GM21447 (cell line): ENCODE results near the gene MAP7D3.
"Not testable (repeated sequence)": the region's sequence is repeated elsewhere in the genome, so short reads cannot be mapped to it uniquely, and the experiment has no call there.

Source experiments
- ATAC-seq: cut with Tn5 transposase; IDR thresholded peaks from one replicate; pipeline ENCODE4 v1.9.1; 2021; ENCODE audit not compliant: unreplicated experiment

MAP7D3 gene

GRCh38 chrX:136251041-136251991 lies at the start of gene MAP7D3:
TSS of gene MAP7D3 (minus strand) at chrX:136251400. CDS start at chrX:136251358, 42 bp downstream.
- ATAC-seq = peak; percentile 85

GRCh38 chrX:136300721-136301120 lies 49.5 kb upstream of the MAP7D3 start, which contains the start of gene ADGRG4:
TSS of gene ADGRG4 (plus strand) at chrX:136300963. CDS start at chrX:136308778, 7,815 bp downstream.
- not testable (repeated sequence) for ATAC-seq

GRCh38 chrX:136295380-136295779 lies 44.2 kb upstream of the MAP7D3 start:
- ATAC-seq = no peak

GRCh38 chrX:136292656-136293055 lies 41.5 kb upstream of the MAP7D3 start:
- ATAC-seq = no peak

- ATAC-seq = no peak
Observed at GRCh38 chrX:136291824-136292223, 40.6 kb upstream of the MAP7D3 start.

GRCh38 chrX:136286375-136286774 lies 35.2 kb upstream of the MAP7D3 start:
- not testable (repeated sequence) for ATAC-seq

- no peak for ATAC-seq
Observed at GRCh38 chrX:136275553-136275952, 24.4 kb upstream of the MAP7D3 start.

- no peak for ATAC-seq
Observed at GRCh38 chrX:136273986-136274385, 22.8 kb upstream of the MAP7D3 start.

- no peak for ATAC-seq
Observed at GRCh38 chrX:136272325-136272724, 21.1 kb upstream of the MAP7D3 start.

GRCh38 chrX:136271300-136271699 lies 20.1 kb upstream of the MAP7D3 start:
- peak; percentile 75 for ATAC-seq

- ATAC-seq = no peak
Observed at GRCh38 chrX:136269921-136270320, 18.7 kb upstream of the MAP7D3 start.

GRCh38 chrX:136268051-136269048 lies 17.1 kb upstream of the MAP7D3 start:
- ATAC-seq = no peak

GRCh38 chrX:136266828-136267227 lies 15.6 kb upstream of the MAP7D3 start:
- ATAC-seq = no peak

GRCh38 chrX:136262812-136263315 lies 11.7 kb upstream of the MAP7D3 start:
- ATAC-seq = no peak

GRCh38 chrX:136262243-136262642 lies 11.0 kb upstream of the MAP7D3 start:
- ATAC-seq = no peak

GRCh38 chrX:136261321-136261720 lies 10.1 kb upstream of the MAP7D3 start:
- no peak for ATAC-seq

GRCh38 chrX:136260776-136261175 lies 9.6 kb upstream of the MAP7D3 start:
- no peak for ATAC-seq

GRCh38 chrX:136259543-136259942 lies 8.3 kb upstream of the MAP7D3 start:
- no peak for ATAC-seq

GRCh38 chrX:136258951-136259350 lies 7.8 kb upstream of the MAP7D3 start:
- ATAC-seq = no peak

GRCh38 chrX:136256026-136256425 lies 4.8 kb upstream of the MAP7D3 start:
- ATAC-seq = no peak

- ATAC-seq = no peak
Observed at GRCh38 chrX:136255541-136255940, 4.3 kb upstream of the MAP7D3 start.
